Panc1 (cell line): Measurements from ENCODE around the gene RBM19. TPM values are rescaled to one million over a fixed set of nuclear protein-coding genes. Genes with fewer than 3 reads are reported as not detected.

ENCODE experiments used
- ATAC-seq: fragments of 200-7000 bp; cut with Tn5 transposase; 2 replicates; pipeline ENCODE4 v1.9.1; 2020; ENCODE audit warnings: mild to moderate bottlenecking, moderate library complexity
- BruUV-seq: library from RNA; stranded (reverse); fragments of 400-500 nt; replicated peaks from 2 replicates; lab custom pipeline; 2021; lab: Mats Ljungman, UMichigan
- CTCF ChIA-PET: fragments of 300-600 bp; sonication (Branson Sonifier 250); formaldehyde crosslinking; loops from one replicate; lab custom pipeline; 2022; ENCODE audit warnings: antibody characterized with exemption; lab: Charles Lee
- POLR2A ChIA-PET: fragments of 300-600 bp; sonication (Branson Sonifier 250); formaldehyde crosslinking; loops from one replicate; lab custom pipeline; 2022; ENCODE audit warnings: antibody characterized with exemption; lab: Charles Lee
- DNase-seq: peaks from one replicate; pipeline ENCODE4 v3.0.0-alpha.2; 2010; ENCODE audit warnings: low read depth, low spot score
- H3K27ac ChIP-seq: 2 replicates; pipeline ENCODE4 v1.5.1; 2011; ENCODE audit warnings: mild to moderate bottlenecking, low read length, inconsistent platforms
- H3K27me3 ChIP-seq: fragments of 200-500 bp; sonication (Bioruptor generic); 2 replicates; pipeline ENCODE4 v1.6.0; 2014; ENCODE audit warnings: low read length, inconsistent platforms; ENCODE audit not compliant: control insufficient read depth, insufficient read depth
- H3K36me3 ChIP-seq: fragments of 200-500 bp; sonication (Bioruptor generic); 2 replicates; pipeline ENCODE4 v1.5.1; 2014; ENCODE audit warnings: inconsistent platforms, mild to moderate bottlenecking, low read length, moderate library complexity; ENCODE audit not compliant: control insufficient read depth, insufficient read depth
- H3K4me1 ChIP-seq: 2 replicates; pipeline ENCODE4 v1.5.1; 2011; ENCODE audit warnings: inconsistent platforms, mild to moderate bottlenecking, low read length, moderate library complexity; ENCODE audit not compliant: control insufficient read depth, insufficient read depth
- H3K4me3 ChIP-seq, 2 experiments: 2 replicates each; pipeline ENCODE4 v1.5.1; 2011 to 2012; ENCODE audit warnings: low read depth in 2 of 2, low read length in 2 of 2, mild to moderate bottlenecking in 2 of 2, inconsistent platforms in 1 of 2, moderate library complexity in 1 of 2
- H3K9me3 ChIP-seq: fragments of 200-500 bp; sonication (Bioruptor generic); 2 replicates; pipeline ENCODE4 v1.5.1; 2014; ENCODE audit warnings: low read depth, mild to moderate bottlenecking, inconsistent platforms, low read length, moderate library complexity; ENCODE audit not compliant: control insufficient read depth, insufficient read depth
- CTCF ChIP-seq: fragments of 450-650 bp; IDR thresholded peaks from 2 replicates; pipeline ENCODE4 v1.5.1; 2017; ENCODE audit warnings: mild to moderate bottlenecking
- POLR2AphosphoS5 ChIP-seq: IDR thresholded peaks from 2 replicates; pipeline ENCODE4 v1.6.1; 2012; ENCODE audit warnings: mild to moderate bottlenecking, low read depth, low read length, moderate library complexity
- REST ChIP-seq, 2 experiments: IDR thresholded peaks; 2 replicates each; pipeline ENCODE4 v1.6.1; 2011 to 2012; ENCODE audit warnings: low read depth in 2 of 2, control low read depth in 1 of 2, low read length in 1 of 2, mild to moderate bottlenecking in 1 of 2, moderate library complexity in 1 of 2; ENCODE audit not compliant: insufficient read depth in 1 of 2
- SIN3A ChIP-seq: IDR thresholded peaks from 2 replicates; pipeline ENCODE4 v1.6.1; 2012; ENCODE audit warnings: low read depth, mild to moderate bottlenecking, low read length, moderate library complexity, borderline replicate concordance; ENCODE audit not compliant: insufficient read depth
- TCF7L2 ChIP-seq: IDR thresholded peaks from 2 replicates; pipeline ENCODE4 v1.6.1; 2011; ENCODE audit warnings: mild to moderate bottlenecking, low read depth, low read length, inconsistent platforms
- in situ Hi-C: cut with HindIII; loops from 2 replicates; pipeline ENCODE4 v1.10.0; 2016; ENCODE audit warnings: low sequenced_read_pairs, low pct_unique_long_range_greater_than_20kb
- intact Hi-C: fragments of 100-400 bp; cut with micrococcal nuclease; formaldehyde crosslinking; loops from one replicate; pipeline ENCODE4 v1.10.0; 2022; ENCODE audit not compliant: unreplicated experiment
- total RNA-seq: library from RNA; stranded (reverse); gene quantifications from one replicate; pipeline ENCODE4 v1.2.1, GENCODE V29; 2021; ENCODE audit not compliant: unreplicated experiment

RBM19 gene
- total RNA-seq, 1 experiment from 2014 or later = 44.8 TPM

- Histone ChIP-seq H3K9me3 (no peaks in the 10 kb centered on the region), H3K4me3 (no peak overlapping the region), H3K36me3 (no peaks in the 10 kb centered on the region), H3K27me3 (no peaks in the 10 kb centered on the region), H3K27ac (no peak overlapping the region), H3K4me1 (no peaks in the 10 kb centered on the region)
- ChIA-PET CTCF (no interaction called here), POLR2A (no interaction called here)
- intact Hi-C loops = no loop called here
- TF ChIP-seq REST (IDR thresholded peaks at IDR 0.05; ENCODE audit: insufficient read depth in 1 of 2, low read depth in 2 of 2, low read length in 1 of 2) = no peak
- TF ChIP-seq TCF7L2 = no peak
- TF ChIP-seq SIN3A = no peak
- TF ChIP-seq POLR2AphosphoS5 = no peak
- no peak for TF ChIP-seq CTCF
- no TSS peak for BruUV-seq
- DNase-seq (no peak), ATAC-seq (no peak)
- in situ Hi-C loops = no loop called here
Observed at GRCh38 chr12:113892556-113892955, 73.6 kb downstream of the RBM19 start.

- Histone ChIP-seq H3K27ac (no peak overlapping the region), H3K9me3 (no peaks in the 10 kb centered on the region), H3K36me3 (no peaks in the 10 kb centered on the region), H3K4me1 (no peaks in the 10 kb centered on the region), H3K4me3 (no peak overlapping the region), H3K27me3 (no peaks in the 10 kb centered on the region)
- ChIA-PET POLR2A (no interaction called here), CTCF (no interaction called here)
- ATAC-seq (no peak), DNase-seq (no peak)
- BruUV-seq = no TSS peak
- TF ChIP-seq CTCF = no peak
- TF ChIP-seq POLR2AphosphoS5 = no peak
- TF ChIP-seq REST (IDR thresholded peaks at IDR 0.05; ENCODE audit: insufficient read depth in 1 of 2, low read depth in 2 of 2, low read length in 1 of 2) = no peak
- no peak for TF ChIP-seq TCF7L2
- no peak for TF ChIP-seq SIN3A
- intact Hi-C loops (no loop called here), in situ Hi-C loops (no loop called here)
Observed at GRCh38 chr12:113891739-113892520, 74.2 kb downstream of the RBM19 start.
